ENCODE measurements around the gene TRAM2.

DNA sequence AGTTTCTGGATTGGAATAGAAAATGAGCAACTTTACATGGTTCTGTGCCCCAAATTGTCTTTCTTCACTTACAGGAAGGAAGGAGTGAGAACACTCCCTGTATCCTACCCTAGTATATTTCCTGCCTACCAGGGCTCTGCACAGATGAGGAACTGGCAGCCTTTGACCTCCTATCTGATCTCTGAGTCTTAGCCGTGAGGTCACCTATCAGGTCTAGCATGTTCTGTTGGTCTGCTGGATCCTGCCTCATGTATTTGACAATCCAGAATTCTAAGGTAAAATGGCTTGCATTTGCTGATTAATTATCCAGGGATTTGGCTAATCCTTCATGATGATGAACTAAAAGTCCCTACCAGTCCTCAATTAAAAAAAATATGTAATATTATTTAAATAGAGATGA lies 35.0 kb upstream of the TRAM2 start:
- TF ChIP-seq PPARA (CRISPR knock-in tag; IDR thresholded peaks at IDR 0.05; ENCODE audit: borderline replicate concordance) (no peak), OSR1 (CRISPR knock-in tag; IDR thresholded peaks at IDR 0.05) (no peak), RARB (CRISPR knock-in tag; IDR thresholded peaks at IDR 0.05) (no peak), ARNTL (CRISPR knock-in tag; IDR thresholded peaks at IDR 0.05; ENCODE audit: borderline replicate concordance, low read depth) (no peak), ZFP3 (CRISPR knock-in tag; IDR thresholded peaks at IDR 0.05) (no peak)

Data from SK-N-SH treated with all-trans-retinoic acid at 6 μM for 48 hours (cell line).